Measurements from ENCODE around the gene DNAH9.

The DNAH9 gene

DNA sequence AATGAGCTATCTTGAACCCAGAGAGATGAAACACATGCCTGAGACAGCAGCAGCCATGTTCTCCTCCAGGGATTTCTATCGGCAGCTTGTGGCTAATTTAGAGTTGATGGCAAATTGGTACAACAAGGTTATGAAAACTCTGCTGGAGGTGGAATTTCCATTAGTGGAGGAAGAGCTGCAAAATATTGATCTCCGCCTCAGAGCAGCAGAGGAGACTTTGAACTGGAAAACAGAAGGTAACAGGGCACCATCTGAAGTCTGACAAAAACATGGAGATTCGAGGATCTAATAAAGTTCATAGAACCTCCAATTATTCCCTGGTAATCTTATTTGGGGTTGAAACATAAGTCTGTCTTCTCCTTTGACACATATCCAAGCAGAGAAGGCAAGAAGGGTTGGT is 52.8 kb downstream of the DNAH9 start:
- H3K27ac ChIP-seq = no peak overlapping the region
- TF ChIP-seq, protein P1, sequence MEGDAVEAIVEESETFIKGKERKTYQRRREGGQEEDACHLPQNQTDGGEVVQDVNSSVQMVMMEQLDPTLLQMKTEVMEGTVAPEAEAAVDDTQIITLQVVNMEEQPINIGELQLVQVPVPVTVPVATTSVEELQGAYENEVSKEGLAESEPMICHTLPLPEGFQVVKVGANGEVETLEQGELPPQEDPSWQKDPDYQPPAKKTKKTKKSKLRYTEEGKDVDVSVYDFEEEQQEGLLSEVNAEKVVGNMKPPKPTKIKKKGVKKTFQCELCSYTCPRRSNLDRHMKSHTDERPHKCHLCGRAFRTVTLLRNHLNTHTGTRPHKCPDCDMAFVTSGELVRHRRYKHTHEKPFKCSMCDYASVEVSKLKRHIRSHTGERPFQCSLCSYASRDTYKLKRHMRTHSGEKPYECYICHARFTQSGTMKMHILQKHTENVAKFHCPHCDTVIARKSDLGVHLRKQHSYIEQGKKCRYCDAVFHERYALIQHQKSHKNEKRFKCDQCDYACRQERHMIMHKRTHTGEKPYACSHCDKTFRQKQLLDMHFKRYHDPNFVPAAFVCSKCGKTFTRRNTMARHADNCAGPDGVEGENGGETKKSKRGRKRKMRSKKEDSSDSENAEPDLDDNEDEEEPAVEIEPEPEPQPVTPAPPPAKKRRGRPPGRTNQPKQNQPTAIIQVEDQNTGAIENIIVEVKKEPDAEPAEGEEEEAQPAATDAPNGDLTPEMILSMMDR (conservative IDR thresholded peaks at IDR 0.05; ENCODE audit: low read depth, low read length) = no peak
- H2AFZ ChIP-seq (ENCODE audit: low read depth) = no peak overlapping the region
- H3K4me2 ChIP-seq = no peak overlapping the region
- H3K4me3 ChIP-seq (IDR thresholded peaks at IDR 0.05; ENCODE audit: insufficient read depth, low read depth, low read length) = no peak overlapping the region
- H3K27me3 ChIP-seq (ENCODE audit: insufficient read depth, low read depth) = no peaks in the 10 kb centered on the region
- no peaks in the 10 kb centered on the region for H3K79me2 ChIP-seq (ENCODE audit: insufficient read depth, low read depth)
- no peaks in the 10 kb centered on the region for H3K4me1 ChIP-seq (ENCODE audit: low read depth, poor library complexity, severe bottlenecking)
- H4K20me1 ChIP-seq (ENCODE audit: insufficient read depth) = no peaks in the 10 kb centered on the region
- H3K36me3 ChIP-seq (ENCODE audit: insufficient read depth) = no peaks in the 10 kb centered on the region
- H3K9ac ChIP-seq = no peak overlapping the region

DNA sequence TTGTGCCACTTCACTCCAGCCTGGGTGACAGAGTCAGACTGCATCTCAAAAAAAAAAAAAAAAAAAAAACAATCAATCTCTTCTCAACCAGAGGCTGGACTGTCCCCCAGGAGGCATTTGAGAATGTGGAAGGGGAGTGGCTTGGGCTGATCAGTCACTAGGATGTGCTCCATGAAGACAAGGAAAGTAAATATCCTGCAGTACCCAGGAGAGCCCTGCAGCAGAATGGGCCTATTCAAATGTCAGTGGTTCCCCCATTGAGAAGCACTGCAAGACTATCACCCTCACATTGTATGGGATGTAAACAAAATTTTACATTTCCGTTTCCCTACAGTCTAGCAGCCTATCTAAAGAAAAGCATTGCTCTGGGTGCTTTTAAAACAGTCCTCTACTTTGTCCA is 70.3 kb downstream of the DNAH9 start:
- TF ChIP-seq, protein P1 (conservative IDR thresholded peaks at IDR 0.05; ENCODE audit: low read depth, low read length) = no peak
- no peak overlapping the region for H3K27ac ChIP-seq

DNA sequence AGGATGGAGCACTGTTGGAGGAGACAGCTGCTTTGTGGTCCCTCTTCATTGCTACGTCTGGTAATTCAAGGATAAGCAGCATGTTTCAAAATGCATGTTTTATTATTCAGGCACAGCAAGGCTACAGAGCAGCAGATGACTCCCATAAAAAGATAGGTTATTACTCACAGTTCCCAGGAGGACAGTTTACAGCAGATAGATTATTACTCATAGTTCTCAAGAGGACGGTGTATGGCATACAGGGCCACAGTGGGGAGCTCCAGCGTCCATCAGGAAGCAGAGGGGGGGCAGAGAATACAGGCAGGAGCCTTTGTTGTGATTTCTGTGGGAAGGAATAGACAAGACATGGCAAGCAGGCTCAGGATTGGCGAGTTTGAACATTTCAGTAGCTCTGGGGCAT is 72.9 kb downstream of the DNAH9 start:
- H3K27me3 ChIP-seq (ENCODE audit: insufficient read depth, low read depth) = no peaks in the 10 kb centered on the region
- no peaks in the 10 kb centered on the region for H4K20me1 ChIP-seq (ENCODE audit: insufficient read depth)
- H3K4me2 ChIP-seq = no peak overlapping the region
- H3K9ac ChIP-seq = no peak overlapping the region
- H3K4me1 ChIP-seq (ENCODE audit: low read depth, poor library complexity, severe bottlenecking) = no peaks in the 10 kb centered on the region
- H2AFZ ChIP-seq (ENCODE audit: low read depth) = no peak overlapping the region
- TF ChIP-seq, protein P1 (conservative IDR thresholded peaks at IDR 0.05; ENCODE audit: low read depth, low read length) = no peak
- no peaks in the 10 kb centered on the region for H3K79me2 ChIP-seq (ENCODE audit: insufficient read depth, low read depth)
- H3K27ac ChIP-seq = no peak overlapping the region
- no peaks in the 10 kb centered on the region for H3K36me3 ChIP-seq (ENCODE audit: insufficient read depth)
- no peak overlapping the region for H3K4me3 ChIP-seq (IDR thresholded peaks at IDR 0.05; ENCODE audit: insufficient read depth, low read depth, low read length)

More for the DNA sequence above, 70.3 kb downstream of the DNAH9 start:
- Histone ChIP-seq H4K20me1 (ENCODE audit: insufficient read depth) (no peaks in the 10 kb centered on the region), H3K4me2 (no peak overlapping the region), H2AFZ (ENCODE audit: low read depth) (no peak overlapping the region), H3K36me3 (ENCODE audit: insufficient read depth) (no peaks in the 10 kb centered on the region), H3K4me3 (IDR thresholded peaks at IDR 0.05; ENCODE audit: insufficient read depth, low read depth, low read length) (no peak overlapping the region), H3K9ac (no peak overlapping the region), H3K27me3 (ENCODE audit: insufficient read depth, low read depth) (no peaks in the 10 kb centered on the region), H3K79me2 (ENCODE audit: insufficient read depth, low read depth) (no peaks in the 10 kb centered on the region), H3K4me1 (ENCODE audit: low read depth, poor library complexity, severe bottlenecking) (no peaks in the 10 kb centered on the region)

DNA sequence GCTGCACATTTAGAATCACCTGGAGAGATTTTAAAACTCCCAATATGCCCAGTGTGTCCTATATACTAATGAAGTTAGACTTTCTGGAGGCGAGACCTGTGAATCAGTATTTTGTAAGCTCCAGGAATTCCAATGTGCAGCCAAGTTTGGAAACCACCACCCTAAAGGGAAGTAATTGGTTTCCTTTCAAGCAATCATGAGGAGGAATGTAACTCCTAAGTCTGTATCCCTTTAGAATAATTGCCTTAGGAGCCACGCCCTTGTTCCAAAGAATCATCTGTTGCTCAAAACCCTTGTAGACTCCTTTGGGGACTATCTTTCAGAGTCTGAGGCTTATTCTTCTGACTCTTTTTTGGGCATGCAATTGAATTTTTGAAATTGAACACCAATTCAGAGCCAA is 84.4 kb downstream of the DNAH9 start:
- no peaks in the 10 kb centered on the region for H3K79me2 ChIP-seq (ENCODE audit: insufficient read depth, low read depth)
- H3K4me3 ChIP-seq (IDR thresholded peaks at IDR 0.05; ENCODE audit: insufficient read depth, low read depth, low read length) = no peak overlapping the region
- no peaks in the 10 kb centered on the region for H3K36me3 ChIP-seq (ENCODE audit: insufficient read depth)
- H3K4me2 ChIP-seq = no peak overlapping the region
- H3K9ac ChIP-seq = no peak overlapping the region
- H2AFZ ChIP-seq (ENCODE audit: low read depth) = no peak overlapping the region
- TF ChIP-seq, protein P1 (conservative IDR thresholded peaks at IDR 0.05; ENCODE audit: low read depth, low read length) = no peak
- no peaks in the 10 kb centered on the region for H4K20me1 ChIP-seq (ENCODE audit: insufficient read depth)
- H3K27me3 ChIP-seq (ENCODE audit: insufficient read depth, low read depth) = no peaks in the 10 kb centered on the region
- H3K27ac ChIP-seq = no peak overlapping the region
- no peaks in the 10 kb centered on the region for H3K4me1 ChIP-seq (ENCODE audit: low read depth, poor library complexity, severe bottlenecking)

Measured in KMS-11 (cell line).